Caco-2 (cell line): ENCODE results near the gene MRFAP1. TPM values are rescaled to one million over a fixed set of nuclear protein-coding genes. Genes with fewer than 3 reads are reported as not detected.
"Not testable (repeated sequence)": the region's sequence is repeated elsewhere in the genome, so short reads cannot be mapped to it uniquely, and the experiment has no call there.

ENCODE experiments used
- BruUV-seq: library from RNA; stranded (reverse); fragments of 400-500 nt; replicated peaks from 2 replicates; lab custom pipeline; 2021; lab: Mats Ljungman, UMichigan
- CTCF ChIA-PET: fragments of 300-600 bp; sonication (Branson Sonifier 250); formaldehyde crosslinking; loops from one replicate; lab custom pipeline; 2022; ENCODE audit warnings: antibody characterized with exemption; lab: Charles Lee
- POLR2A ChIA-PET: fragments of 300-600 bp; sonication (Branson Sonifier 250); formaldehyde crosslinking; loops from one replicate; lab custom pipeline; 2022; ENCODE audit warnings: antibody characterized with exemption; lab: Charles Lee
- DNase-seq, 2 experiments: peaks; one replicate each; pipeline versions ENCODE4 v3.0.0 to v3.0.0-alpha.2; 2020 to 2022
- H3K27me3 ChIP-seq: replicated peaks from 2 replicates; pipeline ENCODE4 v1.6.0; 2011; ENCODE audit warnings: low read length; ENCODE audit not compliant: control insufficient read depth, insufficient read depth
- H3K36me3 ChIP-seq: 2 replicates; pipeline ENCODE4 v1.5.1; 2011; ENCODE audit warnings: low read length; ENCODE audit not compliant: control insufficient read depth, insufficient read depth
- H3K4me1 ChIP-seq: fragments of 250-450 bp; sonication (Bioruptor Pico); 2 replicates; pipeline ENCODE4 v1.5.1; 2020; ENCODE audit warnings: mild to moderate bottlenecking
- H3K4me3 ChIP-seq: 2 replicates; pipeline ENCODE4 v1.5.1; 2011; ENCODE audit warnings: low read depth, mild to moderate bottlenecking, control low read depth, low read length
- H3K9me3 ChIP-seq: fragments of 250-450 bp; sonication (Bioruptor Pico); 2 replicates; pipeline ENCODE4 v1.5.1; 2020; ENCODE audit warnings: mild to moderate bottlenecking, moderate library complexity
- H3K27ac Mint-ChIP-seq: one replicate; pipeline ENCODE4 v1.8.0; 2022; ENCODE audit warnings: mixed read lengths; ENCODE audit not compliant: unreplicated experiment
- H3K27me3 Mint-ChIP-seq: one replicate; pipeline ENCODE4 v1.8.0; 2022; ENCODE audit warnings: mixed read lengths; ENCODE audit not compliant: insufficient read depth, unreplicated experiment
- H3K36me3 Mint-ChIP-seq: one replicate; pipeline ENCODE4 v1.8.0; 2022; ENCODE audit warnings: mild to moderate bottlenecking, mixed read lengths; ENCODE audit not compliant: insufficient read depth, unreplicated experiment
- H3K4me1 Mint-ChIP-seq: one replicate; pipeline ENCODE4 v1.8.0; 2022; ENCODE audit warnings: low read depth, mixed read lengths; ENCODE audit not compliant: unreplicated experiment
- H3K4me3 Mint-ChIP-seq: one replicate; pipeline ENCODE4 v1.8.0; 2022; ENCODE audit warnings: mild to moderate bottlenecking, moderate library complexity, mixed read lengths; ENCODE audit not compliant: unreplicated experiment
- H3K9me3 Mint-ChIP-seq: one replicate; pipeline ENCODE4 v1.8.0; 2022; ENCODE audit warnings: mixed read lengths; ENCODE audit not compliant: unreplicated experiment
- intact Hi-C: fragments of 100-400 bp; cut with micrococcal nuclease; formaldehyde crosslinking; loops from one replicate; pipeline ENCODE4 v1.10.0; 2022; ENCODE audit not compliant: unreplicated experiment
- total RNA-seq: library from RNA; stranded (reverse); gene quantifications from 2 replicates; pipeline ENCODE4 v1.2.3, GENCODE V29; 2022
- TF ChIP-seq, protein P1 (sequence below), 2 experiments: fragments of 200-600 bp in 1 of 2; IDR thresholded peaks; 1 replicate in 1 of 2; 2 replicates in 1 of 2; pipeline versions ENCODE4 v1.5.1 to v1.8.0; 2011 to 2022; ENCODE audit warnings: antibody characterized with exemption in 1 of 2, control low read depth in 1 of 2, inconsistent platforms in 1 of 2, low read depth in 1 of 2, low read length in 1 of 2, mild to moderate bottlenecking in 1 of 2, moderate library complexity in 1 of 2; ENCODE audit not compliant: insufficient read depth in 1 of 2, severe bottlenecking in 1 of 2, unreplicated experiment in 1 of 2

The MRFAP1 gene
- total RNA-seq, 1 experiment from 2014 or later: 254 TPM

- no peak for DNase-seq
- Histone ChIP-seq H3K9me3 (no peaks in the 10 kb centered on the region), H3K4me1 (no peaks in the 10 kb centered on the region), H3K27me3 (no peaks in the 10 kb centered on the region), H3K36me3 (no peaks in the 10 kb centered on the region), H3K4me3 (no peak overlapping the region)
- ChIA-PET CTCF (no interaction called here), POLR2A (no interaction called here)
- Mint-ChIP-seq H3K4me1 (no peaks in the 10 kb centered on the region), H3K36me3 (no peaks in the 10 kb centered on the region), H3K27me3 (no peaks in the 10 kb centered on the region), H3K9me3 (no peaks in the 10 kb centered on the region), H3K27ac (no peak overlapping the region), H3K4me3 (no peak overlapping the region)
- intact Hi-C loops: no loop called here
- TF ChIP-seq, protein P1, sequence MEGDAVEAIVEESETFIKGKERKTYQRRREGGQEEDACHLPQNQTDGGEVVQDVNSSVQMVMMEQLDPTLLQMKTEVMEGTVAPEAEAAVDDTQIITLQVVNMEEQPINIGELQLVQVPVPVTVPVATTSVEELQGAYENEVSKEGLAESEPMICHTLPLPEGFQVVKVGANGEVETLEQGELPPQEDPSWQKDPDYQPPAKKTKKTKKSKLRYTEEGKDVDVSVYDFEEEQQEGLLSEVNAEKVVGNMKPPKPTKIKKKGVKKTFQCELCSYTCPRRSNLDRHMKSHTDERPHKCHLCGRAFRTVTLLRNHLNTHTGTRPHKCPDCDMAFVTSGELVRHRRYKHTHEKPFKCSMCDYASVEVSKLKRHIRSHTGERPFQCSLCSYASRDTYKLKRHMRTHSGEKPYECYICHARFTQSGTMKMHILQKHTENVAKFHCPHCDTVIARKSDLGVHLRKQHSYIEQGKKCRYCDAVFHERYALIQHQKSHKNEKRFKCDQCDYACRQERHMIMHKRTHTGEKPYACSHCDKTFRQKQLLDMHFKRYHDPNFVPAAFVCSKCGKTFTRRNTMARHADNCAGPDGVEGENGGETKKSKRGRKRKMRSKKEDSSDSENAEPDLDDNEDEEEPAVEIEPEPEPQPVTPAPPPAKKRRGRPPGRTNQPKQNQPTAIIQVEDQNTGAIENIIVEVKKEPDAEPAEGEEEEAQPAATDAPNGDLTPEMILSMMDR (IDR thresholded peaks at IDR 0.05; ENCODE audit: insufficient read depth in 1 of 2, low read depth in 1 of 2, low read length in 1 of 2, severe bottlenecking in 1 of 2, unreplicated experiment in 1 of 2): no peak
- BruUV-seq: no TSS peak
These were observed 8.7 kb downstream of the MRFAP1 start for GRCh38 chr4:6649216-6649615.

- H3K27me3 Mint-ChIP-seq, H3K27me3 ChIP-seq, H3K36me3 Mint-ChIP-seq, BruUV-seq, H3K36me3 ChIP-seq, H3K27ac Mint-ChIP-seq, H3K4me3 Mint-ChIP-seq, intact Hi-C loops, H3K4me1 ChIP-seq, CTCF ChIA-PET, DNase-seq, H3K4me1 Mint-ChIP-seq, H3K9me3 Mint-ChIP-seq, POLR2A ChIA-PET, H3K4me3 ChIP-seq, H3K9me3 ChIP-seq: not testable (repeated sequence)
These were observed 13.7 kb downstream of the MRFAP1 start for GRCh38 chr4:6654211-6654610.

- H3K27me3 ChIP-seq, CTCF ChIA-PET, H3K9me3 Mint-ChIP-seq, H3K36me3 ChIP-seq, H3K4me1 Mint-ChIP-seq, BruUV-seq, intact Hi-C loops, H3K36me3 Mint-ChIP-seq, H3K27ac Mint-ChIP-seq, H3K4me1 ChIP-seq, H3K27me3 Mint-ChIP-seq, DNase-seq, H3K4me3 ChIP-seq, H3K4me3 Mint-ChIP-seq, H3K9me3 ChIP-seq: not testable (repeated sequence)
- POLR2A ChIA-PET: interaction anchor here (0.6 kb wide), 1 partner anchor 14 kb away, joined by 7 read pairs; no protein-coding TSS in a partner anchor
These were observed 14.8 kb downstream of the MRFAP1 start for GRCh38 chr4:6655291-6655690.

DNA sequence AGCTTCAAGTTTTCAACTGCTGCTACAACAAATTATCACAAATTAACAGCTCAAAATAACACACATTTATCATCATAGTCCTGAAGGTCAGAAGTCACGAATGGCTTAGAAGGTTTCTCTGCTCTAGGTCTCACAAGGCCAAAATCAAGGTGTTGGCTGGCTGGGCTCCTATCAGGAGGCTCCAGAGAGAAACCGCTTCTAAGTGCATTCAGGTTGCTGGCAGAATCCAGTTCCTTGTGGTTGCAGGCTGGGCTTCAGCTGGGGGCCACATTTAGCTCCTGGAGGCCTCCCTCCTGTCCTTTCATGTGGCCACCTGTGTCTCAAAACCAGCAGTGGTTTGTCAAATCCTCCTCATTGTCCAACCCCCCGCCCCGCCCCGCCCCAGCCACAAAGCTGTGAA lies 15.4 kb downstream of the MRFAP1 start:
- no peaks in the 10 kb centered on the region for H3K4me1 ChIP-seq
- Mint-ChIP-seq H3K36me3 (no peaks in the 10 kb centered on the region), H3K4me1 (no peaks in the 10 kb centered on the region), H3K9me3 (no peaks in the 10 kb centered on the region), H3K27me3 (no peaks in the 10 kb centered on the region), H3K4me3 (no peak overlapping the region), H3K27ac (no peak overlapping the region)
- no peak overlapping the region for H3K4me3 ChIP-seq
- H3K9me3 ChIP-seq: no peaks in the 10 kb centered on the region
- no TSS peak for BruUV-seq
- H3K36me3 ChIP-seq: no peaks in the 10 kb centered on the region
- POLR2A ChIA-PET: no interaction called here
- intact Hi-C loops: no loop called here
- H3K27me3 ChIP-seq: no peaks in the 10 kb centered on the region
- DNase-seq: no peak
- CTCF ChIA-PET: no interaction called here
- TF ChIP-seq, protein P1 (IDR thresholded peaks at IDR 0.05; ENCODE audit: insufficient read depth in 1 of 2, low read depth in 1 of 2, low read length in 1 of 2, severe bottlenecking in 1 of 2, unreplicated experiment in 1 of 2): no peak
